ENCODE data around the gene RNF145.

GRCh38 chr5:159207222-159207685 lies 2.1 kb downstream of the RNF145 start:
- TF ChIP-seq CTCF (IDR thresholded peaks at IDR 0.05; ENCODE audit: insufficient read depth, low read length, poor library complexity, severe bottlenecking) (no peak), EZH2phosphoT487 (conservative IDR thresholded peaks at IDR 0.05; ENCODE audit: low read length) (no peak)

All from SU-DHL-6 (cell line).